K562 (cell line): ENCODE measurements around the gene GMIP.

ENCODE experiments used
- CTCF ChIP-seq, 3 experiments: IDR thresholded peaks in 2 of 3; conservative IDR thresholded peaks in 1 of 3; 2 replicates each; pipeline ENCODE4 v1.5.1; 2011 to 2012; ENCODE audit warnings: low read length in 3 of 3, mild to moderate bottlenecking in 3 of 3, control low read depth in 2 of 3, improper control_type of control experiment in 1 of 3, inconsistent platforms in 1 of 3, low read depth in 1 of 3, mixed read lengths in 1 of 3, moderate library complexity in 1 of 3; ENCODE audit not compliant: insufficient read depth in 2 of 3
- FOXA1 ChIP-seq: fragments of 450-650 bp; IDR thresholded peaks from 2 replicates; pipeline ENCODE4 v1.6.1; 2016; ENCODE audit warnings: mild to moderate bottlenecking, borderline replicate concordance
- IRF2 ChIP-seq: sonication (generic); formaldehyde crosslinking; IDR thresholded peaks from 2 replicates; pipeline ENCODE4 v1.8.1; 2022; ENCODE audit warnings: mild to moderate bottlenecking, missing genetic modification reagents
- POLR2A ChIP-seq: fragments of 450-650 bp; conservative IDR thresholded peaks from 2 replicates; pipeline ENCODE4 v1.6.1; 2016
- SAFB2 ChIP-seq: fragments of 200-400 bp; formaldehyde crosslinking; IDR thresholded peaks from 2 replicates; pipeline ENCODE4 v1.6.1; 2018; ENCODE audit warnings: borderline replicate concordance, low read length, low read depth, moderate library complexity; ENCODE audit not compliant: severe bottlenecking
- SAP30 ChIP-seq: fragments of 200-600 bp; sonication (generic); IDR thresholded peaks from 2 replicates; pipeline ENCODE4 v1.6.1; 2012; ENCODE audit warnings: borderline replicate concordance, low read depth, mild to moderate bottlenecking, moderate library complexity, low read length, control low read depth, inconsistent platforms; ENCODE audit not compliant: insufficient read depth, poor library complexity, severe bottlenecking

GRCh38 chr19:19653597-19654147 lies 10.2 kb upstream of the GMIP start:
- TF ChIP-seq SAP30, result no peak
- TF ChIP-seq POLR2A, result no peak
- no peak for TF ChIP-seq IRF2 (CRISPR knock-in tag)
- no peak for TF ChIP-seq SAFB2
- no peak for TF ChIP-seq FOXA1
- no peak for TF ChIP-seq CTCF (IDR thresholded peaks at IDR 0.05 in 2 of 3, conservative IDR thresholded peaks at IDR 0.05 in 1 of 3; ENCODE audit: insufficient read depth in 2 of 3, low read depth in 1 of 3, low read length in 3 of 3)
